Non-pigmented ciliary epithelial cell (primary cell): ENCODE results near the gene ABCF2.

Experiments used
- DNase-seq: peaks from one replicate; pipeline ENCODE4 v3.0.0-alpha.2; 2010; ENCODE audit warnings: low read depth

ABCF2 gene

GRCh38 chr7:151195616-151196450 lies 31.2 kb downstream of the ABCF2 start:
- DNase-seq: no peak

GRCh38 chr7:151194188-151194587 lies 32.8 kb downstream of the ABCF2 start:
- DNase-seq: no peak

GRCh38 chr7:151193203-151193978 lies 33.6 kb downstream of the ABCF2 start:
- no peak for DNase-seq

- DNase-seq: no peak
Measured at GRCh38 chr7:151192002-151192539, 34.9 kb downstream of the ABCF2 start.

- DNase-seq: no peak
Measured at GRCh38 chr7:151191544-151191943, 35.5 kb downstream of the ABCF2 start.

- no peak for DNase-seq
Measured at GRCh38 chr7:151189038-151189437, 38.0 kb downstream of the ABCF2 start.

- DNase-seq: no peak
Measured at GRCh38 chr7:151188252-151188542, 38.8 kb downstream of the ABCF2 start.

- DNase-seq: no peak
Measured at GRCh38 chr7:151187409-151188251, 39.4 kb downstream of the ABCF2 start.

- DNase-seq: no peak
Measured at GRCh38 chr7:151186640-151187408, 40.2 kb downstream of the ABCF2 start, which contains the start of gene ASB10. TSS of gene ASB10 (minus strand) at chr7:151187250. CDS start at chr7:151187130, 120 bp downstream.

GRCh38 chr7:151185762-151186639 lies 41.0 kb downstream of the ABCF2 start:
- no peak for DNase-seq

GRCh38 chr7:151181011-151181431 lies 46.0 kb downstream of the ABCF2 start:
- no peak for DNase-seq

- no peak for DNase-seq
Measured at GRCh38 chr7:151179946-151180345, 47.1 kb downstream of the ABCF2 start.

GRCh38 chr7:151179287-151179860 lies 47.6 kb downstream of the ABCF2 start:
- no peak for DNase-seq

- DNase-seq: no peak
Measured at GRCh38 chr7:151178831-151179230, 48.2 kb downstream of the ABCF2 start.

GRCh38 chr7:151178236-151178635 lies 48.8 kb downstream of the ABCF2 start:
- DNase-seq: no peak

- DNase-seq: no peak
Measured at GRCh38 chr7:151177310-151177709, 49.7 kb downstream of the ABCF2 start.

GRCh38 chr7:151176401-151176800 lies 50.6 kb downstream of the ABCF2 start:
- no peak for DNase-seq

- DNase-seq: no peak
Measured at GRCh38 chr7:151175793-151176311, 51.2 kb downstream of the ABCF2 start.

GRCh38 chr7:151175047-151175792 lies 51.8 kb downstream of the ABCF2 start:
- no peak for DNase-seq
